Activated T-helper 9 cell treated with anti-CD3 and anti-CD28 coated beads, Interleukin-2, amount 50 U/mL, for 16 hours (primary cell): Measurements from ENCODE around the gene MICU1.
"Not testable (repeated sequence)": the region's sequence is repeated elsewhere in the genome, so short reads cannot be mapped to it uniquely, and the experiment has no call there.

Experiments used
- DNase-seq: peaks from one replicate; pipeline ENCODE4 v3.0.0-alpha.2; 2020; ENCODE audit warnings: low read depth

MICU1 gene

GRCh38 chr10:72625608-72626443, at the start of gene MICU1:
Gene MICU1 (minus strand): TSS chr10:72626079. CDS start chr10:72566793, 59,286 bp downstream.
- DNase-seq = peak; percentile 90

GRCh38 chr10:72674174-72674573, 48.3 kb upstream of the MICU1 start:
- DNase-seq = not testable (repeated sequence)

- no peak for DNase-seq
Observed at GRCh38 chr10:72673280-72673679, 47.4 kb upstream of the MICU1 start.

GRCh38 chr10:72667207-72667864, 41.5 kb upstream of the MICU1 start:
- no peak for DNase-seq

- DNase-seq = no peak
Observed at GRCh38 chr10:72665925-72666324, 40.0 kb upstream of the MICU1 start.

- no peak for DNase-seq
Observed at GRCh38 chr10:72663971-72664370, 38.1 kb upstream of the MICU1 start.

GRCh38 chr10:72661431-72661830, 35.6 kb upstream of the MICU1 start:
- DNase-seq = no peak

- no peak for DNase-seq
Observed at GRCh38 chr10:72660220-72660619, 34.3 kb upstream of the MICU1 start.

GRCh38 chr10:72659694-72660093, 33.8 kb upstream of the MICU1 start:
- no peak for DNase-seq

- DNase-seq = no peak
Observed at GRCh38 chr10:72658696-72659400, 33.0 kb upstream of the MICU1 start.

GRCh38 chr10:72654720-72655119, 28.8 kb upstream of the MICU1 start:
- no peak for DNase-seq

- no peak for DNase-seq
Observed at GRCh38 chr10:72653383-72654096, 27.7 kb upstream of the MICU1 start.

GRCh38 chr10:72649291-72649690, 23.4 kb upstream of the MICU1 start:
- no peak for DNase-seq

GRCh38 chr10:72648301-72648700, 22.4 kb upstream of the MICU1 start:
- DNase-seq = no peak

- not testable (repeated sequence) for DNase-seq
Observed at GRCh38 chr10:72646971-72647370, 21.1 kb upstream of the MICU1 start.

- no peak for DNase-seq
Observed at GRCh38 chr10:72645263-72645858, 19.5 kb upstream of the MICU1 start.

- DNase-seq = no peak
Observed at GRCh38 chr10:72642318-72642717, 16.4 kb upstream of the MICU1 start.

GRCh38 chr10:72639441-72639873, 13.6 kb upstream of the MICU1 start:
- DNase-seq = no peak

GRCh38 chr10:72638586-72639440, 12.9 kb upstream of the MICU1 start:
- no peak for DNase-seq

GRCh38 chr10:72637398-72637857, 11.5 kb upstream of the MICU1 start:
- no peak for DNase-seq

GRCh38 chr10:72630144-72630543, 4.3 kb upstream of the MICU1 start:
- DNase-seq = no peak
